Transverse colon (tissue), 4 donors: Measurements from ENCODE around the gene ANAPC15. TPM values are rescaled to one million over a fixed set of nuclear protein-coding genes. Genes with fewer than 3 reads are reported as not detected.
A peak's percentile ranks its signal among the peaks of the same experiment; 100 is the strongest.

Source experiments
- DNase-seq: peaks from one replicate; pipeline ENCODE4 v3.0.0-alpha.2; 2019
- H3K27ac ChIP-seq, 4 donors: fragments of 200-600 bp; sonication (generic); 2 replicates each; pipeline ENCODE4 v1.5.1; 2016 to 2018; ENCODE audit warnings: inconsistent platforms in 4 of 4
- H3K27me3 ChIP-seq: fragments of 200-600 bp; sonication (generic); 2 replicates; pipeline ENCODE4 v1.5.1; 2017; ENCODE audit warnings: inconsistent platforms
- H3K36me3 ChIP-seq, 4 donors: fragments of 200-600 bp; sonication (generic); 2 replicates each; pipeline ENCODE4 v1.5.1; 2017 to 2019; ENCODE audit warnings: inconsistent platforms in 4 of 4
- H3K4me1 ChIP-seq, 4 donors: fragments of 200-600 bp; sonication (generic); 2 replicates each; pipeline ENCODE4 v1.5.1; 2017 to 2020; ENCODE audit warnings: inconsistent platforms in 4 of 4
- H3K4me3 ChIP-seq, 4 donors: fragments of 200-600 bp; sonication (generic); 1 replicate in 1 of 4; 2 replicates in 3 of 4; pipeline versions ENCODE4 v1.5.1 to v1.6.1; 2017 to 2019; ENCODE audit warnings: inconsistent platforms in 4 of 4
- H3K9me3 ChIP-seq, 2 donors: fragments of 200-600 bp; sonication (generic); 2 replicates each; pipeline ENCODE4 v1.5.1; 2017 to 2019; ENCODE audit warnings: inconsistent platforms in 2 of 2
- EP300 ChIP-seq: sonication (generic); formaldehyde crosslinking; IDR thresholded peaks from one replicate; pipeline ENCODE4 v1.6.1; 2017; ENCODE audit warnings: antibody characterized with exemption, low read depth
- POLR2A ChIP-seq: fragments of 450-650 bp; IDR thresholded peaks from one replicate; pipeline ENCODE4 v1.6.1; 2016; ENCODE audit warnings: antibody characterized with exemption, mild to moderate bottlenecking, moderate library complexity
- POLR2AphosphoS5 ChIP-seq, 3 donors: sonication (generic); formaldehyde crosslinking; IDR thresholded peaks; one replicate each; pipeline ENCODE4 v1.6.1; 2016; ENCODE audit warnings: antibody characterized with exemption in 3 of 3
- WGBS, 2 donors: methylation state at CpG; one replicate each; pipeline ENCODE4 v1.1.5; 2018; ENCODE audit warnings: low coverage in 1 of 2; 5-methylcytosine and 5-hydroxymethylcytosine counted together
- in situ Hi-C, 4 donors: fragments of 200-750 bp; cut with MboI; loops; one replicate each; pipeline versions ENCODE4 v1.15.0 to v1.15.1; 2017; ENCODE audit warnings: low sequenced_read_pairs in 3 of 4, low pct_ligation_motif_present in 1 of 4, low pct_unique_long_range_greater_than_20kb in 1 of 4
- intact Hi-C: fragments of 100-400 bp; cut with DNase I; formaldehyde crosslinking; loops from one replicate; pipeline ENCODE4 v1.15.1; 2023; ENCODE audit warnings: low total_unique reads
- total RNA-seq, 4 donors: library from RNA; depleted of rRNA; stranded (reverse); fragments of >200 nt; gene quantifications; one replicate each; pipeline ENCODE4 v1.1.0, GENCODE V29; 2016
- TF ChIP-seq, protein P1 (sequence below), 5 experiments: fragments of 200-600 bp in 3 of 5; fragments of 450-650 bp in 2 of 5; sonication (generic) in 3 of 5; IDR thresholded peaks; 1 replicate in 2 of 5; 2 replicates in 3 of 5; pipeline ENCODE4 v1.5.1; 2016 to 2017; ENCODE audit warnings: antibody characterized with exemption in 5 of 5, inconsistent platforms in 3 of 5, mild to moderate bottlenecking in 2 of 5, moderate library complexity in 1 of 5

ANAPC15 gene
- total RNA-seq, 4 donors from 2014 or later: 15.1 to 44.5 (median 27.6) TPM

- Histone ChIP-seq H3K4me3 (peak within 1 kb of the TSS; percentile 38 to 100 (median 74)), H3K27ac (peak within 1 kb of the TSS; percentile 88 to 98 (median 94)), H3K27me3 (no peaks in the 10 kb centered on the region), H3K4me1 (peaks cover 10 to 52% (median 22%) of the 10 kb centered on the region in 4 donors), H3K9me3 (no peaks in the 10 kb centered on the region), H3K36me3 (no peaks in the 10 kb centered on the region)
- intact Hi-C loops: loop anchor here (2.0 kb wide), 1 partner anchor 40 kb away; no protein-coding TSS in a partner anchor
- peak; percentile 100 for DNase-seq
- in situ Hi-C loops: no loop called here
- WGBS, 2 donors: 2% methylated on average over 42 of the region's 60 CpGs; no CpG with 5 or more reads in 1 of the 2 donors
- TF ChIP-seq POLR2AphosphoS5 (IDR thresholded peaks at IDR 0.05) (peak; percentile 30 to 83 (median 65)), EP300 (no peak), POLR2A (peak; percentile 72)
- TF ChIP-seq, protein P1, sequence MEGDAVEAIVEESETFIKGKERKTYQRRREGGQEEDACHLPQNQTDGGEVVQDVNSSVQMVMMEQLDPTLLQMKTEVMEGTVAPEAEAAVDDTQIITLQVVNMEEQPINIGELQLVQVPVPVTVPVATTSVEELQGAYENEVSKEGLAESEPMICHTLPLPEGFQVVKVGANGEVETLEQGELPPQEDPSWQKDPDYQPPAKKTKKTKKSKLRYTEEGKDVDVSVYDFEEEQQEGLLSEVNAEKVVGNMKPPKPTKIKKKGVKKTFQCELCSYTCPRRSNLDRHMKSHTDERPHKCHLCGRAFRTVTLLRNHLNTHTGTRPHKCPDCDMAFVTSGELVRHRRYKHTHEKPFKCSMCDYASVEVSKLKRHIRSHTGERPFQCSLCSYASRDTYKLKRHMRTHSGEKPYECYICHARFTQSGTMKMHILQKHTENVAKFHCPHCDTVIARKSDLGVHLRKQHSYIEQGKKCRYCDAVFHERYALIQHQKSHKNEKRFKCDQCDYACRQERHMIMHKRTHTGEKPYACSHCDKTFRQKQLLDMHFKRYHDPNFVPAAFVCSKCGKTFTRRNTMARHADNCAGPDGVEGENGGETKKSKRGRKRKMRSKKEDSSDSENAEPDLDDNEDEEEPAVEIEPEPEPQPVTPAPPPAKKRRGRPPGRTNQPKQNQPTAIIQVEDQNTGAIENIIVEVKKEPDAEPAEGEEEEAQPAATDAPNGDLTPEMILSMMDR (IDR thresholded peaks at IDR 0.05): no peak
These were observed 31.9 kb downstream of the ANAPC15 start, which contains the start of the genes LRRC51 and NUMA1 for GRCh38 chr11:72080326-72081183. Gene LRRC51, plus strand, starts transcription at chr11:72080850. Its CDS starts 8,234 bp downstream, at chr11:72089084. Gene NUMA1, minus strand, starts transcription at chr11:72080542. Its CDS starts 44,599 bp downstream, at chr11:72035943.

- peak overlapping the region; percentile 38 to 100 (median 74) for H3K4me3 ChIP-seq
- H3K27ac ChIP-seq: peak overlapping the region; percentile 88 to 98 (median 94)
- peak; percentile 37 for DNase-seq
- H3K36me3 ChIP-seq: no peaks in the 10 kb centered on the region
- no peak for TF ChIP-seq POLR2AphosphoS5 (IDR thresholded peaks at IDR 0.05)
- TF ChIP-seq POLR2A: no peak
- TF ChIP-seq, protein P1 (IDR thresholded peaks at IDR 0.05): no peak
- no peak for TF ChIP-seq EP300
- intact Hi-C loops: loop anchor here (2.0 kb wide), 1 partner anchor 39 kb away; no protein-coding TSS in a partner anchor
- in situ Hi-C loops: loop anchor here in 1 of 4 donors (5.0 kb wide), 1 partner anchor 43 kb away; no protein-coding TSS in a partner anchor
- no peaks in the 10 kb centered on the region for H3K9me3 ChIP-seq
- H3K27me3 ChIP-seq: no peaks in the 10 kb centered on the region
- H3K4me1 ChIP-seq: peaks cover 10 to 55% (median 19%) of the 10 kb centered on the region in 4 donors
- WGBS, 2 donors: 2 to 4% methylated on average over 9 to 16 of the region's 16 CpGs
These were observed 32.6 kb downstream of the ANAPC15 start for GRCh38 chr11:72079819-72080325.

GRCh38 chr11:72078477-72078876, 34.0 kb downstream of the ANAPC15 start:
- TF ChIP-seq POLR2AphosphoS5 (IDR thresholded peaks at IDR 0.05) (no peak), EP300 (no peak), POLR2A (no peak)
- TF ChIP-seq, protein P1 (IDR thresholded peaks at IDR 0.05): no peak
- Histone ChIP-seq H3K9me3 (no peaks in the 10 kb centered on the region), H3K36me3 (no peaks in the 10 kb centered on the region), H3K27ac (peak overlapping the region; percentile 88 to 98 (median 94)), H3K27me3 (no peaks in the 10 kb centered on the region), H3K4me1 (peaks cover 10 to 45% (median 19%) of the 10 kb centered on the region in 4 donors), H3K4me3 (peak overlapping the region in 1 of 4 donors; percentile 61)
- WGBS, 2 donors: 76 to 78% methylated on average over 6 of the region's 6 CpGs
- DNase-seq: no peak
- intact Hi-C loops (no loop called here), in situ Hi-C loops (loop anchor here in 1 of 4 donors (5.0 kb wide), 1 partner anchor 41 kb away; no protein-coding TSS in a partner anchor)

- intact Hi-C loops: no loop called here
- DNase-seq: no peak
- H3K4me3 ChIP-seq: no peak overlapping the region
- no peaks in the 10 kb centered on the region for H3K9me3 ChIP-seq
- no peaks in the 10 kb centered on the region for H3K36me3 ChIP-seq
- WGBS, 2 donors: 90% methylated on average over 2 to 4 of the region's 4 CpGs
- TF ChIP-seq EP300: no peak
- TF ChIP-seq POLR2AphosphoS5 (IDR thresholded peaks at IDR 0.05): no peak
- TF ChIP-seq POLR2A: no peak
- TF ChIP-seq, protein P1 (IDR thresholded peaks at IDR 0.05): no peak
- H3K27me3 ChIP-seq: no peaks in the 10 kb centered on the region
- peaks cover 9 to 38% (median 13%) of the 10 kb centered on the region in 4 donors for H3K4me1 ChIP-seq
- peak overlapping the region in 2 of 4 donors; percentile 19 to 32 for H3K27ac ChIP-seq
- in situ Hi-C loops: loop anchor here in 1 of 4 donors (5.0 kb wide), 1 partner anchor 38 kb away; no protein-coding TSS in a partner anchor
These were observed 36.7 kb downstream of the ANAPC15 start for GRCh38 chr11:72075756-72076155.
